Measurements from ENCODE around the gene WIPF3. TPM values are rescaled to one million over a fixed set of nuclear protein-coding genes. Genes with fewer than 3 reads are reported as not detected.

WIPF3 gene
- 0.25 and 0.26 TPM in 2 replicates for total RNA-seq (2021)
- Bru-seq, nascent RNA, result percentile 10 among the genes with signal in this experiment
- percentile 9 among the genes with signal in this experiment for BruChase-seq, experiment 1, labeled RNA remaining after a 2-hour chase
- BruChase-seq, experiment 2, labeled RNA remaining after a 6-hour chase, result percentile 6 among the genes with signal in this experiment
- long read RNA-seq, result 0 reads

DNA sequence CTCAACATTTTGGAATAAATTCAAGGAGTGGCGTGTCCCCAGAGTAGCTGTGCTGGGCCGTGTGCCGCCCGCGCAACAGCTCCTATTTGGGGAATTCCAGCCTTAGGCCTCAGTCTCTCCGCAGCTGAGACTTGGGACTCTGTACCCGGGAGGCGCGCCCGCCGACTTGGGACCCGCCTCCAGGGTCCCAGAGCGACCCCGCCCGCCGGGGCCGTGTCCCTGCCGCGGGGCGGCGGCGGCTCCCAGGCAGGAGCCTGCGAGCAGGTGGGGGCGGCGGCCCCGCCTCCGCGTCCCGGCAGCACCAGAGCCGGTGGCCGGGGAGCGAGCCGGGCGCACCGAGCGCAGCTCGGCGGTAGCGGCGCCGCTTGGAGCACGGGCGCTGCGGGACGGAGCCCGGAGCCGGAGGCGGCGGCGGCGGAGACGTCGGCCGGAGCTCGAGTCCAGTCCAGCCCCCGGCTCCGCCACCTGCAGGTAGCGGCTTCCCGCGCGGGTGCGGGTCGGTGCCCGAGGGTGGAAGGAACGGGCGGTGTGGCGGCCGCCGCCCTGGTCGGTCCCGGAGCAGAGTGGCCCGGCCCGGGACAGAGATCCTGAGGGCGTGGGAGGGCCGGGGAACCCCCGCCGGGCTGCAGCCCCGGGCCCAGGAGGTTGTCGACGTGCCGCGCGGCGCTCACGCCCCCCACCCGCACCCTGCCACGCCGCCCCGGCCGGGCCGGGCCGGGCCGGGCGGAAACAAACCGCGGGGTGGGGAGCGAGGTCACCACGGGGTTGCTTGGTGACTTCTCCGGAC lies at the start of gene WIPF3:
TSS of gene WIPF3 (plus strand) at position 301 of the 787 bp plus-strand sequence. CDS start 28,217 bp downstream, outside the sequence.
- Histone ChIP-seq H3K36me3 (ENCODE audit: low read depth) (no peaks in the 10 kb centered on the region), H3K9me2 (ENCODE audit: insufficient read depth) (no peaks in the 10 kb centered on the region), H3K27ac (no peak within 1 kb of the TSS), H3K9me3 (ENCODE audit: insufficient read depth, low read depth) (no peaks in the 10 kb centered on the region), H4K20me1 (ENCODE audit: insufficient read depth) (no peaks in the 10 kb centered on the region), H2AFZ (no peak within 1 kb of the TSS), H3K27me3 (ENCODE audit: insufficient read depth, low read depth) (peaks cover 35% of the 10 kb centered on the region), H3K4me3 (no peak within 1 kb of the TSS), H3K4me1 (replicated peaks; ENCODE audit: insufficient read depth) (no peaks in the 10 kb centered on the region), H3F3A (ENCODE audit: insufficient read depth, low read depth) (no peaks in the 10 kb centered on the region), H3K4me2 (no peak within 1 kb of the TSS), H3K79me2 (ENCODE audit: low read depth) (no peaks in the 10 kb centered on the region)
- intact Hi-C loops (cut with micrococcal nuclease; ENCODE audit: unreplicated experiment), result no loop called here
- DNase-seq, result no peak
- BruUV-seq (replicated peaks), result no TSS peak
- TF ChIP-seq EZH2 (IDR thresholded peaks at IDR 0.05; ENCODE audit: low read depth), result no peak
- no peak for TF ChIP-seq CTCF (conservative IDR thresholded peaks at IDR 0.05)
- POLR2A ChIA-PET (ENCODE audit: unreplicated experiment), result no interaction called here
- CTCF ChIA-PET, result interaction anchor here (0.6 kb wide), 1 partner anchor 171 kb away, joined by 3 read pairs; no protein-coding TSS in a partner anchor

GRCh38 chr7:29763266-29763665 lies 43.0 kb upstream of the WIPF3 start:
- CTCF ChIA-PET, result no interaction called here
- no peak overlapping the region for H3K4me3 ChIP-seq
- H3K27me3 ChIP-seq (ENCODE audit: insufficient read depth, low read depth), result peaks cover 23% of the 10 kb centered on the region
- no TSS peak for BruUV-seq (replicated peaks)
- H3F3A ChIP-seq (ENCODE audit: insufficient read depth, low read depth), result no peaks in the 10 kb centered on the region
- H3K4me2 ChIP-seq, result no peak overlapping the region
- no peak for TF ChIP-seq CTCF (conservative IDR thresholded peaks at IDR 0.05)
- TF ChIP-seq EZH2 (IDR thresholded peaks at IDR 0.05; ENCODE audit: low read depth), result no peak
- POLR2A ChIA-PET (ENCODE audit: unreplicated experiment), result no interaction called here
- H3K79me2 ChIP-seq (ENCODE audit: low read depth), result no peaks in the 10 kb centered on the region
- no peaks in the 10 kb centered on the region for H3K9me2 ChIP-seq (ENCODE audit: insufficient read depth)
- no peaks in the 10 kb centered on the region for H3K9me3 ChIP-seq (ENCODE audit: insufficient read depth, low read depth)
- H3K27ac ChIP-seq, result no peak overlapping the region
- H4K20me1 ChIP-seq (ENCODE audit: insufficient read depth), result no peaks in the 10 kb centered on the region
- no peaks in the 10 kb centered on the region for H3K36me3 ChIP-seq (ENCODE audit: low read depth)
- DNase-seq, result no peak
- H2AFZ ChIP-seq, result no peak overlapping the region
- H3K4me1 ChIP-seq (replicated peaks; ENCODE audit: insufficient read depth), result no peaks in the 10 kb centered on the region
- intact Hi-C loops (cut with micrococcal nuclease; ENCODE audit: unreplicated experiment), result no loop called here

DNA sequence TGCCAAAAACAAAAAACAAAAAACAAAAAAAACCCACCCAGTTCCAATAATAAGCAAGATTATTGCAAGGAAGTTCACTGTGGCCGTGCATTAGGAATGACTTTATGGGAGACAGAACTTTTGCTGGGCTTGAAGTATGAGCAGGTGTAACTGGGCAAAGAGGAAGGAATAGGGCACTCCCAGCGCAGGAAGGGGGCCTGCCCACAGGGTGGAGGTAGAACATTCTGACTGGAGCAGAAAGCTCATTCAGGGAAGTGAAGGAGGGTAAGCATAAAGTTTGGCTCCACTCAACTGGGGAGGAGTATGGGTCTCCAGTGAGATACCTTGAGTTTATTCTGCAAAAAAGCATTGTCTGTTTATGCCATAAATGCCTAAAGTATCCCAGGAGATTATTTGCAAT lies 42.1 kb upstream of the WIPF3 start:
- Histone ChIP-seq H2AFZ (no peak overlapping the region), H3K4me1 (replicated peaks; ENCODE audit: insufficient read depth) (no peaks in the 10 kb centered on the region), H3K4me2 (no peak overlapping the region), H3K27me3 (ENCODE audit: insufficient read depth, low read depth) (peaks cover 23% of the 10 kb centered on the region), H3K36me3 (ENCODE audit: low read depth) (no peaks in the 10 kb centered on the region), H3K4me3 (no peak overlapping the region), H3K27ac (no peak overlapping the region), H3K79me2 (ENCODE audit: low read depth) (no peaks in the 10 kb centered on the region), H3K9me3 (ENCODE audit: insufficient read depth, low read depth) (no peaks in the 10 kb centered on the region), H3F3A (ENCODE audit: insufficient read depth, low read depth) (no peaks in the 10 kb centered on the region), H3K9me2 (ENCODE audit: insufficient read depth) (no peaks in the 10 kb centered on the region), H4K20me1 (ENCODE audit: insufficient read depth) (no peaks in the 10 kb centered on the region)
- DNase-seq, result no peak
- intact Hi-C loops (cut with micrococcal nuclease; ENCODE audit: unreplicated experiment), result no loop called here
- ChIA-PET POLR2A (ENCODE audit: unreplicated experiment) (no interaction called here), CTCF (no interaction called here)
- BruUV-seq (replicated peaks), result no TSS peak
- TF ChIP-seq EZH2 (IDR thresholded peaks at IDR 0.05; ENCODE audit: low read depth) (no peak), CTCF (conservative IDR thresholded peaks at IDR 0.05) (no peak)
